ENCODE measurements around the gene RSPO4. TPM values are rescaled to one million over a fixed set of nuclear protein-coding genes. Genes with fewer than 3 reads are reported as not detected.

Gene RSPO4
- total RNA-seq, 3 donors from 2014 or later (not counting 1 experiment from before 2014, with no cell fraction given): 0.09 to 0.70 (median 0.53) TPM

GRCh38 chr20:939606-940005 lies 62.5 kb downstream of the RSPO4 start:
- H3K36me3 Mint-ChIP-seq: no peaks in the 10 kb centered on the region
- intact Hi-C loops (cut with micrococcal nuclease): no loop called here
- H3K27me3 Mint-ChIP-seq (ENCODE audit: low read depth in 2 of 2): peaks cover 0 to 5% of the 10 kb centered on the region in 2 donors
- TF ChIP-seq CTCF (IDR thresholded peaks at IDR 0.05): no peak
- Histone ChIP-seq H3K4me3 (ENCODE audit: low read length) (no peak overlapping the region), H3K4me1 (ENCODE audit: control insufficient read depth, insufficient read depth, low read length) (no peaks in the 10 kb centered on the region), H3K27ac (ENCODE audit: low read length) (no peak overlapping the region), H3K9me3 (ENCODE audit: control insufficient read depth, insufficient read depth, low read length) (no peaks in the 10 kb centered on the region), H3K27me3 (ENCODE audit: control insufficient read depth, insufficient read depth, low read length) (no peaks in the 10 kb centered on the region), H3K36me3 (ENCODE audit: control insufficient read depth, insufficient read depth, low read length) (no peaks in the 10 kb centered on the region)
- H3K27ac Mint-ChIP-seq: no peak overlapping the region
- no peaks in the 10 kb centered on the region for H3K9me3 Mint-ChIP-seq
- H3K4me3 Mint-ChIP-seq: no peak overlapping the region
- ATAC-seq: no peak
- 91% methylated on average over 5 of the region's 5 CpGs for WGBS (ENCODE audit: insufficient coverage)
- DNase-seq: no peak
- H3K4me1 Mint-ChIP-seq: no peaks in the 10 kb centered on the region

GRCh38 chr20:934186-934840 lies 67.8 kb downstream of the RSPO4 start:
- Histone ChIP-seq H3K27ac (ENCODE audit: low read length) (no peak overlapping the region), H3K27me3 (ENCODE audit: control insufficient read depth, insufficient read depth, low read length) (no peaks in the 10 kb centered on the region), H3K36me3 (ENCODE audit: control insufficient read depth, insufficient read depth, low read length) (no peaks in the 10 kb centered on the region), H3K9me3 (ENCODE audit: control insufficient read depth, insufficient read depth, low read length) (no peaks in the 10 kb centered on the region), H3K4me1 (ENCODE audit: control insufficient read depth, insufficient read depth, low read length) (no peaks in the 10 kb centered on the region), H3K4me3 (ENCODE audit: low read length) (no peak overlapping the region)
- intact Hi-C loops (cut with micrococcal nuclease): no loop called here
- Mint-ChIP-seq H3K27me3 (ENCODE audit: low read depth in 2 of 2) (peaks cover 0 to 3% of the 10 kb centered on the region in 2 donors), H3K27ac (no peak overlapping the region), H3K4me1 (no peaks in the 10 kb centered on the region), H3K36me3 (no peaks in the 10 kb centered on the region), H3K9me3 (peaks cover 0 to 3% of the 10 kb centered on the region in 2 donors), H3K4me3 (no peak overlapping the region)
- no peak for ATAC-seq
- TF ChIP-seq CTCF (IDR thresholded peaks at IDR 0.05): no peak
- WGBS (ENCODE audit: insufficient coverage): 85% methylated on average over 8 of the region's 9 CpGs
- no peak for DNase-seq

- DNase-seq (no peak), ATAC-seq (no peak)
- H3K27ac Mint-ChIP-seq: no peak overlapping the region
- Histone ChIP-seq H3K36me3 (ENCODE audit: control insufficient read depth, insufficient read depth, low read length) (no peaks in the 10 kb centered on the region), H3K27ac (ENCODE audit: low read length) (no peak overlapping the region), H3K4me1 (ENCODE audit: control insufficient read depth, insufficient read depth, low read length) (no peaks in the 10 kb centered on the region), H3K4me3 (ENCODE audit: low read length) (no peak overlapping the region), H3K27me3 (ENCODE audit: control insufficient read depth, insufficient read depth, low read length) (no peaks in the 10 kb centered on the region), H3K9me3 (ENCODE audit: control insufficient read depth, insufficient read depth, low read length) (no peaks in the 10 kb centered on the region)
- no peak overlapping the region for H3K4me3 Mint-ChIP-seq
- no peak for TF ChIP-seq CTCF (IDR thresholded peaks at IDR 0.05)
- peaks cover 0 to 3% of the 10 kb centered on the region in 2 donors for H3K9me3 Mint-ChIP-seq
- H3K36me3 Mint-ChIP-seq: no peaks in the 10 kb centered on the region
- intact Hi-C loops (cut with micrococcal nuclease): no loop called here
- H3K4me1 Mint-ChIP-seq: no peaks in the 10 kb centered on the region
- 79% methylated on average over 1 of the region's 2 CpGs for WGBS (ENCODE audit: insufficient coverage)
- peaks cover 4 to 14% of the 10 kb centered on the region in 2 donors for H3K27me3 Mint-ChIP-seq (ENCODE audit: low read depth in 2 of 2)
Measured at GRCh38 chr20:933029-933428, 69.1 kb downstream of the RSPO4 start.

- Histone ChIP-seq H3K36me3 (ENCODE audit: control insufficient read depth, insufficient read depth, low read length) (no peaks in the 10 kb centered on the region), H3K4me3 (ENCODE audit: low read length) (no peak overlapping the region), H3K4me1 (ENCODE audit: control insufficient read depth, insufficient read depth, low read length) (no peaks in the 10 kb centered on the region), H3K9me3 (ENCODE audit: control insufficient read depth, insufficient read depth, low read length) (no peaks in the 10 kb centered on the region), H3K27ac (ENCODE audit: low read length) (no peak overlapping the region), H3K27me3 (ENCODE audit: control insufficient read depth, insufficient read depth, low read length) (no peaks in the 10 kb centered on the region)
- Mint-ChIP-seq H3K27me3 (ENCODE audit: low read depth in 2 of 2) (peaks cover 10 to 26% of the 10 kb centered on the region in 2 donors), H3K27ac (no peak overlapping the region), H3K36me3 (no peaks in the 10 kb centered on the region), H3K4me1 (no peaks in the 10 kb centered on the region), H3K9me3 (peaks cover 0 to 3% of the 10 kb centered on the region in 2 donors), H3K4me3 (no peak overlapping the region)
- DNase-seq (no peak), ATAC-seq (no peak)
- WGBS (ENCODE audit: insufficient coverage): 77% methylated on average over 1 of the region's 1 CpG
- intact Hi-C loops (cut with micrococcal nuclease): no loop called here
- TF ChIP-seq CTCF (IDR thresholded peaks at IDR 0.05): no peak
Measured at GRCh38 chr20:931401-931800, 70.7 kb downstream of the RSPO4 start.

All from natural killer cell (primary cell).